Inferior parietal cortex (tissue), 1 donor: ENCODE measurements around the gene MIEF1.
"Not testable (repeated sequence)": the region's sequence is repeated elsewhere in the genome, so short reads cannot be mapped to it uniquely, and the experiment has no call there.

Experiments used
- DNase-seq: peaks from one replicate; pipeline ENCODE4 v3.0.0-alpha.2; 2016; ENCODE audit errors: extremely low spot score

MIEF1 gene

GRCh38 chr22:39512026-39512425, 9.9 kb downstream of the MIEF1 start:
- no peak for DNase-seq

GRCh38 chr22:39513791-39514190, 11.7 kb downstream of the MIEF1 start:
- no peak for DNase-seq

GRCh38 chr22:39514373-39514973, 12.4 kb downstream of the MIEF1 start:
- peak; percentile 86 for DNase-seq

DNA sequence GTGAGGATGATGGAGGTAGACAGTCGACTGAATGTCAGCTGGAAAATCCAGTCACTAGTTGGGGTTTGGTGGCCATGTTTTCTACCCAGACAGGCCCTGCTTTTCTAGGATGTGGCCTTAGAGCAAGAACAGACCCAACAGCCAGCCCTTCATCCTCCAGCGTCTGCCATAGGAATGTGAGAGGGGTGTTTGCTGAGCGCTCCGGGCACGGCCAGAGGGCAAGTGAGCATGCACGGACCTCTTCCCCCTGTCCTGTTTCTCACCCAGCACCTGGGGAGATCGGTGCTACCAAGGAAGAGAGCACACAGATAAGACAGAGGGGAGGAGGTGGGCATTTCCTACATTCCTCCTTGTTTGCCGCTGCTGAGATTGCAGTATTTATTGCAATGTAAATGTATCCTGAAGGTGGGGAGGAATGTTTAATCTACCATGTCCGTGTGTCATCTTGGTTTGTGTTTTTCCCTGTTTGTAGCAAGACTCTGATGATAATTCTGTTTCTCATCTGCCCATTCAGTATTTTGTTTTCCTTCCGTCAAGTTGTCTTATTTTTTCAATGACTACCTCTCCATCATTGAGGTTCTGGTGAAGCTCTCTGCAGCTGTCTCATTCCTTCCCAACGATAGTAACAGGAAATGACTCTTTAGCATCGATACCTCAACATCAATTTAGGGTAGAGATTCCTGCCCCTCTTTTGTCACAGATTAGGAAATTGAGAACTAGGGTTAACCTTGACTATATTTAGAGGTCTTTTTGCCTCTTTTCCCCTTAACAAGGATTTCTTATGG, 13.4 kb downstream of the MIEF1 start:
- DNase-seq = no peak

DNA sequence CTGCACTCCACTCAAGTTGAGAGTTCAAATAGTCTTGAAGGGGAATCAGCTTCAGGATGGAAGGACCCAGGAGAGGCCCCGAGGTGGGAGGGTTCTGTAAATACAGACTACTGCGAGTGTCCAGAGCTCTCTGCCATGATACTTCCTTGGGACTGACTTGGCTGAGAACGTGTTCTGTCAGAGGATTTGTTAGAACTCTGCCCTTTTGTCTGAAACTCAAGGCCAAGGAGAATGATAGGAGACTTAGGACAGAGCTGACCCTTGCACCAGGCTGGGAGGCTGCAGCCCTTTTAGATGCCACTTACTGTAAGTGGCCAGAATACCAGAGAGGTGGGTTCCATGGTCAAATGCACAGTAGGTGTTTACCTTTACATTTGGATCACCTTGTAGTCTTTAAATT, 15.4 kb downstream of the MIEF1 start:
- no peak for DNase-seq

- DNase-seq = no peak
These were observed 16.2 kb downstream of the MIEF1 start for GRCh38 chr22:39518144-39518786.

GRCh38 chr22:39518996-39519680, 17.0 kb downstream of the MIEF1 start:
- DNase-seq = no peak

DNA sequence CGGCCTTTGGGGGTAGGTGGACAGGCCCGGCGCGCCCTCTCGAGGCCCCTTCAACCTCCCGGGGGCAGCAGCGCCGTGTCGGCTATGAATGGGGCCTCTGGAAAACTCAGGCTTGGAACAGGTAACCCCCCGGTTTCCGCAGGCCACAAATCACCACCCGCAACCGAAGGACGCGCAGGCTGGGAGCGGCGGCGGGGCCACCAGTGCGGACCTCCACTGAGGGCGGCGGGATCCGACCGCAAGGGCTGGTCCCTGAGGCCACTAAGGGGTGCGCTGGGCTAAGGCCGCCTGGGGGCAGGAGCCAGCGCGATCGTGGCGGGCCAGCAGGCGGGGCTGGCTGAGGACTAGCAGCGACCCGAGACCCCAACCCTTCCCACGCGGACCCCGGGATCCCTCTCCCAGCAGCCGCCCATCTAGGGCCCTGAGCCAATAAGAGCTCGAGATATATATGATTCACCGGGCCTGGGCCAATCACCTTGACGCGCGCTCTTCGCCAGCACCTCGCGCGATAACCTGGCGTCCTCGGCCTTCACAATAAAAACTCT, 17.7 kb downstream of the MIEF1 start:
- peak; percentile 45 for DNase-seq

DNA sequence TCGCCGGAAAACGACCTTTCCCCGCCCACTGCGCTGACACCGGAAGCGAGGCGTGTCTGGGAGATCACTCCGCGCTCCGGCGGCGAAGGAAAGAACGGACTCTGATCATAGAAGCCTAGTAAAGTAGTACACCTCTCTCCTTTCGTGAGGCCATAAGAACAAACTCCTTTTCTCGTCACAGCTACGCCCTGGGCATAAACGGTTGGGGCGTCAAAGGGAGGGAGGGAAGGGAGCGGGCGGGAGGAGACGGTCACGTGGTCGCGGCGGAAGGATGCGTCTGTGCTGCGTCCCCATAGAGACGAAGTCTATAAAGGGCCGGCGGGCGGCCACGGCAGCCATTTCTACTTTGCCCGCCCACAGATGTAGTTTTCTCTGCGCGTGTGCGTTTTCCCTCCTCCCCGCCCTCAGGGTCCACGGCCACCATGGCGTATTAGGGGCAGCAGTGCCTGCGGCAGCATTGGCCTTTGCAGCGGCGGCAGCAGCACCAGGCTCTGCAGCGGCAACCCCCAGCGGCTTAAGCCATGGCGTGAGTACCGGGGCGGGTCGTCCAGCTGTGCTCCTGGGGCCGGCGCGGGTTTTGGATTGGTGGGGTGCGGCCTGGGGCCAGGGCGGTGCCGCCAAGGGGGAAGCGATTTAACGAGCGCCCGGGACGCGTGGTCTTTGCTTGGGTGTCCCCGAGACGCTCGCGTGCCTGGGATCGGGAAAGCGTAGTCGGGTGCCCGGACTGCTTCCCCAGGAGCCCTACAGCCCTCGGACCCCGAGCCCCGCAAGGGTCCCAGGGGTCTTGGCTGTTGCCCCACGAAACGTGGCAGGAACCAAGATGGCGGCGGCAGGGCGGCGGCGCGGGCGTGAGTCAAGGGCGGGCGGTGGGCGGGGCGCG, 18.4 kb downstream of the MIEF1 start, which contains the start of gene ATF4:
ATF4 (plus strand) TSS at position 337 of the 880 bp plus-strand sequence. CDS start 884 bp downstream, outside the sequence.
- peak; percentile 92 for DNase-seq

GRCh38 chr22:39521106-39521885, 19.2 kb downstream of the MIEF1 start:
- not testable (repeated sequence) for DNase-seq

GRCh38 chr22:39522091-39522490, 20.0 kb downstream of the MIEF1 start:
- not testable (repeated sequence) for DNase-seq

DNA sequence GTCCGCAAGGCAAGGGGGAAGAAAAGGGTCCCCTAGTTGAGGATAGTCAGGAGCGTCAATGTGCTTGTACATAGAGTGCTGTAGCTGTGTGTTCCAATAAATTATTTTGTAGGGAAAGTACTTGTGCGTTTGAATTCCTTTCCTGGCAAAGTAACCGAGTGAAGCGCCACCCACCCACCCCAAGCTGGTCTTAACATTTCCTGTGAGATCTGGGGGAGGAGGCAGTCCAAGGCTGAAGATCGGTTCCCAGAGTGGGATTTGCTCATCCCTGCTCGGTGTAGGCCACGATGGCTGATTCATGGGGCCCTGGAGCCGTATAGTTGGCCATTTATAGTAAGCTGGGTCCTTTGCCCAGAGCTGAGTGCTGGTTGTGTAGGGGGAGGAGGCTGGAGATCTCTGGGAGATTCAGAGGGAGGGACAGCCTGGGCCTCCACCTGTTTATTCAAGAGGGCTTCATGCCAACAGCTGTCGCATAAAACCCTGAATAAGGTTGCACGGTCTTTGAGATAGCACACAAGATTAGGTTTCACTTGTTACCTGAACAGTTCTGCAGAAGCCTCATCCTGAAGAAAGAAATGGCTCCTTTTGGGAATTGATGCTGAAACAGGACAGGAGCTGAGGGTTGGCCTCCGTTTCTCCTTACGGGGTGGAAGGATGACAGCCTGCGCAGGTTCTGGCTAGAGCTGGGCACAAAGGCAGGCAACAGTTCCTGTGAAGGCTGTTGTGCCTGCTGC, 20.6 kb downstream of the MIEF1 start:
- peak; percentile 41 for DNase-seq

GRCh38 chr22:39524089-39524752, 22.1 kb downstream of the MIEF1 start:
- DNase-seq = no peak

- DNase-seq = no peak
These were observed 22.9 kb downstream of the MIEF1 start for GRCh38 chr22:39524753-39525657.

- no peak for DNase-seq
These were observed 23.5 kb downstream of the MIEF1 start for GRCh38 chr22:39525658-39525975.

DNA sequence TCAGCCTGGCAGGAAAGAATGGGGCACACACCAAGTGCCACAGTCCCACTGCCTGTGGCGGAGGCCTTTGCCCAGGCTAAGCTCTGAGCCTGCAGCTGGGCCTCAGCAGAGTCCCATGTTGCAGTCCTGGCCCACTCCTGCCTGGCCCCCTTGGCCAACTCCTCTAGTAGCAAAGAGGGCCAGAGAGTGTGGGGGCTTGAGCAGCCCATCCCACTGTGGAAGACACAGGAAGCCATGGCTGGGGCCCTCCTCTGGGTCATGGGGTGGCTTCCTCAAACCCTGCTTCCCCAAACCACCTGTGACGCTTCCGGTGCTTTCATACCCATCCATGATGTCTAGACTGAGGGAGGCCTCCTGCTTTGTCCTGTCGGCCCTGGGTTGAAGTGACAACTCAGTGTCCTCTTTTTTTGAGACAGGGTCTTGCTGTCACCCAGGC, 24.7 kb downstream of the MIEF1 start:
- no peak for DNase-seq

GRCh38 chr22:39527481-39527961, 25.4 kb downstream of the MIEF1 start:
- DNase-seq = no peak
